Smooth muscle cell (in vitro differentiated cells): ENCODE results near the gene HOXA3. TPM values are rescaled to one million over a fixed set of nuclear protein-coding genes. Genes with fewer than 3 reads are reported as not detected.

ENCODE experiments used
- DNase-seq: peaks from one replicate; lab custom pipeline; 2025; ENCODE audit not compliant: unreplicated experiment; lab: John Stamatoyannopoulos, UW
- H2AFZ ChIP-seq: fragments of 200-600 bp; sonication (generic); 2 replicates; pipeline ENCODE4 v1.6.0; 2016; ENCODE audit warnings: antibody characterized with exemption, low read depth, mild to moderate bottlenecking
- H3F3A ChIP-seq: fragments of 200-600 bp; sonication (generic); 2 replicates; pipeline ENCODE4 v1.6.0; 2017; ENCODE audit warnings: antibody characterized with exemption, low read depth
- H3K27ac ChIP-seq: fragments of 200-600 bp; sonication (generic); 2 replicates; pipeline ENCODE4 v1.5.1; 2016; ENCODE audit warnings: low read depth, mild to moderate bottlenecking
- H3K27me3 ChIP-seq: fragments of 200-600 bp; sonication (generic); 2 replicates; pipeline ENCODE4 v1.6.1; 2016; ENCODE audit warnings: low read depth, mild to moderate bottlenecking
- H3K36me3 ChIP-seq: fragments of 200-600 bp; sonication (generic); 2 replicates; pipeline ENCODE4 v1.5.1; 2016; ENCODE audit warnings: low read depth
- H3K4me1 ChIP-seq: fragments of 200-600 bp; sonication (generic); 2 replicates; pipeline ENCODE4 v1.5.1; 2016; ENCODE audit warnings: low read depth
- H3K4me2 ChIP-seq: fragments of 200-600 bp; sonication (generic); 2 replicates; pipeline ENCODE4 v1.6.0; 2016; ENCODE audit warnings: mild to moderate bottlenecking
- H3K4me3 ChIP-seq: fragments of 200-600 bp; sonication (generic); 2 replicates; pipeline ENCODE4 v1.5.1; 2016; ENCODE audit warnings: mild to moderate bottlenecking
- H3K79me2 ChIP-seq: fragments of 200-600 bp; sonication (generic); 2 replicates; pipeline ENCODE4 v1.6.0; 2016; ENCODE audit warnings: low read depth, mild to moderate bottlenecking
- H3K9ac ChIP-seq: fragments of 200-600 bp; sonication (generic); 2 replicates; pipeline ENCODE4 v1.6.0; 2016; ENCODE audit warnings: low read depth
- H3K9me3 ChIP-seq: fragments of 200-600 bp; sonication (generic); replicated peaks from 2 replicates; pipeline ENCODE4 v1.5.1; 2016; ENCODE audit warnings: low read depth
- H4K20me1 ChIP-seq: fragments of 200-600 bp; sonication (generic); 2 replicates; pipeline ENCODE4 v1.6.0; 2016; ENCODE audit warnings: low read depth
- CTCF ChIP-seq: fragments of 200-600 bp; sonication (generic); IDR thresholded peaks from 2 replicates; pipeline ENCODE4 v1.5.1; 2017; ENCODE audit warnings: borderline replicate concordance, mild to moderate bottlenecking, antibody characterized with exemption; ENCODE audit not compliant: insufficient read depth, poor library complexity, severe bottlenecking
- WGBS: methylation state at CpG from one replicate; pipeline ENCODE4 v1.1.7; 2016; ENCODE audit warnings: low lambda C conversion rate; 5-methylcytosine and 5-hydroxymethylcytosine counted together
- polyA plus RNA-seq: library from polyadenylated mRNA; unstranded; fragments of >200 nt; fragmentation: Nextera tagmentation; extraction: Ambion mirVana; gene quantifications from 2 replicates; pipeline ENCODE4 v1.2.1, GENCODE V29; 2016
- total RNA-seq: library from RNA; depleted of rRNA; stranded (reverse); fragments of >200 nt; gene quantifications from 2 replicates; pipeline ENCODE4 v1.2.3, GENCODE V29; 2014

Gene HOXA3
- total and polyA plus RNA-seq, 2 experiments from 2014 or later, result 0.13 to 0.31 TPM

- Histone ChIP-seq H3K36me3 (no peaks in the 10 kb centered on the region), H3K9ac (no peak overlapping the region), H3K4me3 (peak overlapping the region; percentile 29), H3K4me2 (peak overlapping the region; percentile 83), H2AFZ (no peak overlapping the region), H3K4me1 (peaks cover 7% of the 10 kb centered on the region), H4K20me1 (no peaks in the 10 kb centered on the region), H3F3A (no peaks in the 10 kb centered on the region), H3K79me2 (no peaks in the 10 kb centered on the region), H3K27ac (no peak overlapping the region), H3K27me3 (peaks cover 100% of the 10 kb centered on the region), H3K9me3 (no peaks in the 10 kb centered on the region)
- WGBS, result 28% methylated on average over 15 of the region's 15 CpGs
- TF ChIP-seq CTCF, result no peak
- DNase-seq, result no peak
These were observed 12.1 kb downstream of the HOXA3 start for GRCh38 chr7:27140126-27140857.

GRCh38 chr7:27139334-27140125 lies 12.9 kb downstream of the HOXA3 start:
- H3K9ac ChIP-seq, result no peak overlapping the region
- 2% methylated on average over 47 of the region's 53 CpGs for WGBS
- H3K79me2 ChIP-seq, result no peaks in the 10 kb centered on the region
- peak overlapping the region; percentile 29 for H3K4me3 ChIP-seq
- no peak for TF ChIP-seq CTCF
- DNase-seq, result no peak
- H3K4me1 ChIP-seq, result peaks cover 7% of the 10 kb centered on the region
- peaks cover 100% of the 10 kb centered on the region for H3K27me3 ChIP-seq
- no peak overlapping the region for H3K27ac ChIP-seq
- peak overlapping the region; percentile 83 for H3K4me2 ChIP-seq
- H3K9me3 ChIP-seq, result no peaks in the 10 kb centered on the region
- H3K36me3 ChIP-seq, result no peaks in the 10 kb centered on the region
- no peaks in the 10 kb centered on the region for H3F3A ChIP-seq
- H2AFZ ChIP-seq, result no peak overlapping the region
- no peaks in the 10 kb centered on the region for H4K20me1 ChIP-seq

- H3F3A ChIP-seq, result no peaks in the 10 kb centered on the region
- peaks cover 100% of the 10 kb centered on the region for H3K27me3 ChIP-seq
- no peaks in the 10 kb centered on the region for H3K36me3 ChIP-seq
- H3K4me1 ChIP-seq, result peaks cover 7% of the 10 kb centered on the region
- H3K4me2 ChIP-seq, result peak overlapping the region; percentile 83
- H4K20me1 ChIP-seq, result no peaks in the 10 kb centered on the region
- 10% methylated on average over 11 of the region's 11 CpGs for WGBS
- DNase-seq, result no peak
- no peak for TF ChIP-seq CTCF
- H3K9ac ChIP-seq, result no peak overlapping the region
- H3K27ac ChIP-seq, result no peak overlapping the region
- no peak overlapping the region for H2AFZ ChIP-seq
- no peaks in the 10 kb centered on the region for H3K79me2 ChIP-seq
- H3K9me3 ChIP-seq, result no peaks in the 10 kb centered on the region
- H3K4me3 ChIP-seq, result peak overlapping the region; percentile 29
These were observed 13.4 kb downstream of the HOXA3 start for GRCh38 chr7:27138985-27139333.
